OCI-LY1 (cell line): ENCODE results near the gene CSHL1.

Experiments used
- H2AFZ ChIP-seq: fragments of 200-600 bp; sonication (generic), shearing (Covaris generic); 2 replicates; pipeline ENCODE4 v1.6.0; 2014; ENCODE audit warnings: antibody characterized with exemption, mild to moderate bottlenecking, low read length
- H3F3A ChIP-seq: fragments of 200-600 bp; sonication (generic), shearing (Covaris generic); 2 replicates; pipeline ENCODE4 v1.6.0; 2014; ENCODE audit warnings: mild to moderate bottlenecking, antibody characterized with exemption, low read length, moderate library complexity; ENCODE audit not compliant: insufficient read depth
- H3K27ac ChIP-seq: fragments of 200-600 bp; sonication (generic); 2 replicates; pipeline ENCODE4 v1.5.1; 2014; ENCODE audit warnings: low read length, mixed run types, mild to moderate bottlenecking, low read depth; ENCODE audit not compliant: poor library complexity, severe bottlenecking
- H3K27me3 ChIP-seq: fragments of 200-600 bp; sonication (generic); 2 replicates; pipeline ENCODE4 v1.6.0; 2014; ENCODE audit warnings: antibody characterized with exemption, mild to moderate bottlenecking, low read length, moderate library complexity; ENCODE audit not compliant: insufficient read depth
- H3K36me3 ChIP-seq: fragments of 200-600 bp; sonication (generic); 2 replicates; pipeline ENCODE4 v1.6.1; 2014; ENCODE audit warnings: mild to moderate bottlenecking, antibody characterized with exemption, low read length, moderate library complexity, mixed read lengths; ENCODE audit not compliant: insufficient read depth
- H3K4me1 ChIP-seq: fragments of 200-600 bp; sonication (generic); 2 replicates; pipeline ENCODE4 v1.5.1; 2014; ENCODE audit warnings: mild to moderate bottlenecking, low read length, moderate library complexity; ENCODE audit not compliant: insufficient read depth, severe bottlenecking
- H3K4me2 ChIP-seq: fragments of 200-600 bp; sonication (generic), shearing (Covaris generic); 2 replicates; pipeline ENCODE4 v1.6.1; 2014; ENCODE audit warnings: low read length
- H3K4me3 ChIP-seq: fragments of 200-600 bp; sonication (generic); 2 replicates; pipeline ENCODE4 v1.5.1; 2014; ENCODE audit warnings: low read length, low read depth, mild to moderate bottlenecking, mixed read lengths; ENCODE audit not compliant: poor library complexity, severe bottlenecking
- H3K79me2 ChIP-seq: fragments of 200-600 bp; shearing (Covaris generic); 2 replicates; pipeline ENCODE4 v1.6.1; 2016; ENCODE audit warnings: mixed run types, low read length, mixed read lengths; ENCODE audit not compliant: insufficient read depth
- H3K9ac ChIP-seq: fragments of 200-600 bp; sonication (generic), shearing (Covaris generic); 2 replicates; pipeline ENCODE4 v1.6.1; 2014; ENCODE audit warnings: mild to moderate bottlenecking, low read length, mixed read lengths
- H3K9me2 ChIP-seq: fragments of 200-600 bp; sonication (generic), shearing (Covaris generic); 2 replicates; pipeline ENCODE4 v1.6.1; 2014; ENCODE audit warnings: low read depth, mild to moderate bottlenecking, low read length, mixed read lengths
- H3K9me3 ChIP-seq: fragments of 200-600 bp; shearing (Covaris generic); 2 replicates; pipeline ENCODE4 v1.6.1; 2014; ENCODE audit warnings: low read length, mixed read lengths
- H4K20me1 ChIP-seq: fragments of 200-600 bp; sonication (generic), shearing (Covaris generic); 2 replicates; pipeline ENCODE4 v1.6.0; 2016; ENCODE audit warnings: mild to moderate bottlenecking, low read length; ENCODE audit not compliant: insufficient read depth
- CTCF ChIP-seq: fragments of 200-600 bp; sonication (generic), shearing (Covaris generic); IDR thresholded peaks from 2 replicates; pipeline ENCODE4 v1.5.1; 2017; ENCODE audit warnings: mild to moderate bottlenecking, antibody characterized with exemption, low read length, moderate library complexity, mixed read lengths
- EZH2 ChIP-seq: fragments of 200-600 bp; sonication (generic), shearing (Covaris generic); IDR thresholded peaks from 2 replicates; pipeline ENCODE4 v1.8.0; 2017; ENCODE audit warnings: borderline replicate concordance, mixed run types, mild to moderate bottlenecking, antibody characterized with exemption, low read length, moderate library complexity, mixed read lengths

The CSHL1 gene

GRCh38 chr17:63942309-63942985 lies 31.4 kb upstream of the CSHL1 start:
- peaks cover 5% of the 10 kb centered on the region; the same call in 1 of the 2 replicates for H3K36me3 ChIP-seq
- peaks cover 81% of the 10 kb centered on the region for H3K4me1 ChIP-seq
- no peaks in the 10 kb centered on the region for H3K79me2 ChIP-seq
- H3K9me2 ChIP-seq, result no peaks in the 10 kb centered on the region
- H3K4me2 ChIP-seq, result no peak overlapping the region
- H3K27me3 ChIP-seq, result no peaks in the 10 kb centered on the region
- TF ChIP-seq EZH2 (no peak), CTCF (no peak)
- H3K27ac ChIP-seq, result peak overlapping the region; percentile 99
- no peaks in the 10 kb centered on the region for H4K20me1 ChIP-seq
- no peak overlapping the region for H3K4me3 ChIP-seq
- no peak overlapping the region for H3K9ac ChIP-seq
- no peaks in the 10 kb centered on the region for H3F3A ChIP-seq
- no peak overlapping the region for H2AFZ ChIP-seq
- no peaks in the 10 kb centered on the region for H3K9me3 ChIP-seq

- no peak overlapping the region for H2AFZ ChIP-seq
- no peaks in the 10 kb centered on the region for H3K9me3 ChIP-seq
- H3K27ac ChIP-seq, result peak overlapping the region; percentile 99
- no peak overlapping the region for H3K4me3 ChIP-seq
- no peaks in the 10 kb centered on the region for H3F3A ChIP-seq
- H4K20me1 ChIP-seq, result no peaks in the 10 kb centered on the region
- no peak overlapping the region for H3K4me2 ChIP-seq
- H3K27me3 ChIP-seq, result no peaks in the 10 kb centered on the region
- no peaks in the 10 kb centered on the region for H3K79me2 ChIP-seq
- TF ChIP-seq CTCF, result no peak
- no peak for TF ChIP-seq EZH2
- H3K9ac ChIP-seq, result no peak overlapping the region
- peaks cover 5% of the 10 kb centered on the region; the same call in 1 of the 2 replicates for H3K36me3 ChIP-seq
- no peaks in the 10 kb centered on the region for H3K9me2 ChIP-seq
- H3K4me1 ChIP-seq, result peaks cover 82% of the 10 kb centered on the region
Observed at GRCh38 chr17:63941751-63942150, 30.7 kb upstream of the CSHL1 start.

GRCh38 chr17:63941162-63941561 lies 30.1 kb upstream of the CSHL1 start:
- Histone ChIP-seq H3K4me3 (no peak overlapping the region), H3K4me2 (no peak overlapping the region), H3K36me3 (peaks cover 5% of the 10 kb centered on the region; the same call in 1 of the 2 replicates), H3K9me3 (no peaks in the 10 kb centered on the region), H3K79me2 (no peaks in the 10 kb centered on the region), H4K20me1 (no peaks in the 10 kb centered on the region), H3F3A (no peaks in the 10 kb centered on the region), H3K9me2 (no peaks in the 10 kb centered on the region), H3K4me1 (peaks cover 76% of the 10 kb centered on the region), H3K27ac (no peak overlapping the region), H2AFZ (no peak overlapping the region), H3K27me3 (no peaks in the 10 kb centered on the region), H3K9ac (no peak overlapping the region)
- TF ChIP-seq EZH2 (no peak), CTCF (no peak)
